ENCODE results near the gene CUX1. TPM values are rescaled to one million over a fixed set of nuclear protein-coding genes. Genes with fewer than 3 reads are reported as not detected.

The CUX1 gene
- total RNA-seq, 1 experiment from 2014 or later, result 53.5 TPM

DNA sequence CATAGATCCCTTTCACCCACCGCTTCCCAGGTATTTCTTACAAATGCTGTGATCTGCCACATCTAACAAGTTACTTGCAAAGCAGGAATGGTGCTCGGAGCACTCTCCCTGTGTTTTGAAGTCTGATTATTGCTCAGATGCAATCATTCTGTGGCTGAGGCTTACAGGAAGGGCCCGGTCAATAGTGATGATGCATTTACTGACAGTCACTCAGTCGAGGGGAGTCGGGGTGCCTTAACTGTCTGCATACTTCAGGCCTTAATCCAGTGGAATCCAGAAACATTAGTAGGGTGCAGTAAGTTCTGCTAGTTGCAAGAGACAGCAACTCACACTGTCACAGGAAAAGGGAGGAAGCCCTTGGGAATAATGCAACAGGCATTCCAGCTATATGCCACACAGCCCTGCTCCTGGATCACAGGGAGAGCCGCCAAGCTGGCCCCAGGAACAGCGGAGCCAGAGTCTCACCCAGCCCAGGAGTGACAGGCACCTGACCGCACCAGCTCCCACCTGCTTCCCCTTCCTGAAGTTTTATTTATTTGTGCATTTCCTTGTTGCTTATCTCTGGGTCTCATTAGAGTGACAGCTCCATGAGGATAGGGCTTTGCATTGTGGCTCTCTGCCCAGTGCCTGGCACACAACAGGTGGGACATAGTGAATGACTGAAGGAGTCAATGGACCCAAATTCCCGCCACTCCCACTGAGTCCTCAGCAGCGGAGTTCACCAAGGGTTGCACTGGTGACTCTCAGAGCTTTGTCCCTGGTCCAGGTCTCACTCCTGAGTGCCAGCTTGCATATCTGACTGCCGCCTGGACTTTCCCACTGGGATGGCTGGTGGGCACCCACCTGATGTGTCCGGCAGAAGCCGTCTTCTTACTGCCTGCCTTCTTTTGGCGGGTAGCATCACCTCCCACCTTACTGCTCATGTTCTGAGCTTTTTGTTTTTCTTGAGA, 256.8 kb downstream of the CUX1 start:
- no peak overlapping the region for H3K18ac ChIP-seq (ENCODE audit: insufficient read length, low read depth, low read length)
- H3K36me3 Mint-ChIP-seq (ENCODE audit: insufficient read depth in 1 of 3, low read depth in 3 of 3), result peaks cover 23 to 34% (median 25%) of the 10 kb centered on the region in 3 experiments
- no peak overlapping the region for H2BK12ac ChIP-seq (ENCODE audit: insufficient read length, low read depth, low read length)
- H4K8ac ChIP-seq (replicated peaks; ENCODE audit: insufficient read length, low read depth, low read length), result no peak overlapping the region
- H3K56ac ChIP-seq (ENCODE audit: insufficient read length, low read depth, low read length), result no peak overlapping the region
- H3K9me3 Mint-ChIP-seq, result no peaks in the 10 kb centered on the region; a peak in 1 of 5 replicates
- H4K5ac ChIP-seq (ENCODE audit: insufficient read length, low read depth, low read length), result no peak overlapping the region
- H3K4me1 ChIP-seq (ENCODE audit: insufficient read depth, low read length), result no peaks in the 10 kb centered on the region; the same call in 1 of the 2 replicates
- no peak overlapping the region for H3T11ph ChIP-seq (ENCODE audit: low read length)
- peak overlapping the region in 1 of 3 experiments; percentile 65; a peak in 3 of 7 replicates for H3K27ac Mint-ChIP-seq
- H2BK20ac ChIP-seq (ENCODE audit: low read depth, low read length, poor library complexity, severe bottlenecking), result no peak overlapping the region
- DNase-seq, result no peak
- no peak overlapping the region for H2BK5ac ChIP-seq (ENCODE audit: insufficient read length, low read length)
- H3K79me1 ChIP-seq (ENCODE audit: insufficient read depth, low read depth, low read length, poor library complexity, severe bottlenecking), result no peaks in the 10 kb centered on the region
- no peaks in the 10 kb centered on the region for H4K20me1 ChIP-seq (ENCODE audit: control insufficient read depth, insufficient read depth, insufficient read length)
- peaks cover 24 to 26% of the 10 kb centered on the region in 2 experiments for H3K4me1 Mint-ChIP-seq
- no peaks in the 10 kb centered on the region for H3K27me3 Mint-ChIP-seq (ENCODE audit: low read depth)
- no peaks in the 10 kb centered on the region for H3K27me3 ChIP-seq (ENCODE audit: insufficient read depth, low read length)
- H3K27ac ChIP-seq (ENCODE audit: insufficient read length, low read depth, low read length), result no peak overlapping the region
- no peak overlapping the region for H3K4me2 ChIP-seq (ENCODE audit: insufficient read depth, insufficient read length, low read length)
- H3K4me3 Mint-ChIP-seq, result no peak overlapping the region
- no peaks in the 10 kb centered on the region for H3K23me2 ChIP-seq (ENCODE audit: insufficient read length, low read depth, low read length, poor library complexity, severe bottlenecking)
- H2AFZ ChIP-seq (ENCODE audit: low read length), result no peak overlapping the region
- no peaks in the 10 kb centered on the region for H3K9me3 ChIP-seq (ENCODE audit: control insufficient read depth, low read depth, low read length)
- no peak overlapping the region for H2BK15ac ChIP-seq (ENCODE audit: low read depth, low read length)
- no peak overlapping the region for H2AK5ac ChIP-seq (ENCODE audit: insufficient read length, low read length)
- TF ChIP-seq, protein P1, sequence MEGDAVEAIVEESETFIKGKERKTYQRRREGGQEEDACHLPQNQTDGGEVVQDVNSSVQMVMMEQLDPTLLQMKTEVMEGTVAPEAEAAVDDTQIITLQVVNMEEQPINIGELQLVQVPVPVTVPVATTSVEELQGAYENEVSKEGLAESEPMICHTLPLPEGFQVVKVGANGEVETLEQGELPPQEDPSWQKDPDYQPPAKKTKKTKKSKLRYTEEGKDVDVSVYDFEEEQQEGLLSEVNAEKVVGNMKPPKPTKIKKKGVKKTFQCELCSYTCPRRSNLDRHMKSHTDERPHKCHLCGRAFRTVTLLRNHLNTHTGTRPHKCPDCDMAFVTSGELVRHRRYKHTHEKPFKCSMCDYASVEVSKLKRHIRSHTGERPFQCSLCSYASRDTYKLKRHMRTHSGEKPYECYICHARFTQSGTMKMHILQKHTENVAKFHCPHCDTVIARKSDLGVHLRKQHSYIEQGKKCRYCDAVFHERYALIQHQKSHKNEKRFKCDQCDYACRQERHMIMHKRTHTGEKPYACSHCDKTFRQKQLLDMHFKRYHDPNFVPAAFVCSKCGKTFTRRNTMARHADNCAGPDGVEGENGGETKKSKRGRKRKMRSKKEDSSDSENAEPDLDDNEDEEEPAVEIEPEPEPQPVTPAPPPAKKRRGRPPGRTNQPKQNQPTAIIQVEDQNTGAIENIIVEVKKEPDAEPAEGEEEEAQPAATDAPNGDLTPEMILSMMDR (conservative IDR thresholded peaks at IDR 0.05), result no peak
- H2BK120ac ChIP-seq (ENCODE audit: low read depth, low read length, poor library complexity, severe bottlenecking), result no peak overlapping the region
- no peak overlapping the region for H4K91ac ChIP-seq (ENCODE audit: insufficient read length, low read depth, low read length)
- no CpG with 5 or more reads among the region's 14 CpGs for WGBS (ENCODE audit: extremely low coverage, insufficient read length, low lambda C conversion rate)
- H3K9ac ChIP-seq (ENCODE audit: extremely low read depth, insufficient read length, low read length), result no peak overlapping the region
- H3K23ac ChIP-seq (ENCODE audit: insufficient read length, low read depth, low read length), result no peak overlapping the region
- H3K14ac ChIP-seq (ENCODE audit: insufficient read depth, low read length), result no peak overlapping the region
- no peaks in the 10 kb centered on the region for H3K79me2 ChIP-seq (ENCODE audit: insufficient read depth, low read length)
- H3K4ac ChIP-seq (ENCODE audit: low read depth, low read length), result no peak overlapping the region

Measured in H9 (cell line).